HG03135 (cell line): Measurements from ENCODE around the gene DTHD1.
A peak's percentile ranks its signal among the peaks of the same experiment; 100 is the strongest.

Source experiments
- ATAC-seq: cut with Tn5 transposase; IDR thresholded peaks from one replicate; pipeline ENCODE4 v1.9.1; 2021; ENCODE audit warnings: mild to moderate bottlenecking, moderate library complexity; ENCODE audit not compliant: unreplicated experiment

The DTHD1 gene

GRCh38 chr4:36338973-36339372 is 57.6 kb downstream of the DTHD1 start:
- no peak for ATAC-seq

GRCh38 chr4:36341936-36342335 is 60.5 kb downstream of the DTHD1 start:
- no peak for ATAC-seq

GRCh38 chr4:36343501-36344175 is 62.2 kb downstream of the DTHD1 start:
- no peak for ATAC-seq

GRCh38 chr4:36348403-36348938 is 67.1 kb downstream of the DTHD1 start:
- ATAC-seq, result peak; percentile 88

- ATAC-seq, result no peak
Measured at GRCh38 chr4:36349938-36350549, 68.6 kb downstream of the DTHD1 start.

- peak; percentile 56 for ATAC-seq
Measured at GRCh38 chr4:36351082-36351666, 69.8 kb downstream of the DTHD1 start.

GRCh38 chr4:36353998-36354397 is 72.6 kb downstream of the DTHD1 start:
- no peak for ATAC-seq

GRCh38 chr4:36358173-36358572 is 76.8 kb downstream of the DTHD1 start:
- no peak for ATAC-seq

GRCh38 chr4:36360755-36361154 is 79.3 kb downstream of the DTHD1 start:
- no peak for ATAC-seq

GRCh38 chr4:36363024-36363423 is 81.6 kb downstream of the DTHD1 start:
- ATAC-seq, result no peak

GRCh38 chr4:36374836-36375511 is 93.6 kb downstream of the DTHD1 start:
- ATAC-seq, result no peak

- peak; percentile 92 for ATAC-seq
Measured at GRCh38 chr4:36385951-36386571, 104.6 kb downstream of the DTHD1 start.

GRCh38 chr4:36386691-36387090 is 105.3 kb downstream of the DTHD1 start:
- no peak for ATAC-seq

GRCh38 chr4:36388710-36389109 is 107.3 kb downstream of the DTHD1 start:
- no peak for ATAC-seq

GRCh38 chr4:36391411-36391810 is 110.0 kb downstream of the DTHD1 start:
- no peak for ATAC-seq

GRCh38 chr4:36392024-36392423 is 110.6 kb downstream of the DTHD1 start:
- ATAC-seq, result no peak

GRCh38 chr4:36392916-36393315 is 111.5 kb downstream of the DTHD1 start:
- no peak for ATAC-seq
